Right forelimb (tissue), 1 donor: ENCODE results near the gene RRBP1.
A peak's percentile ranks its signal among the peaks of the same experiment; 100 is the strongest.

Experiments
- DNase-seq: peaks from one replicate; pipeline ENCODE4 v3.0.0-alpha.2; 2018

RRBP1 gene

GRCh38 chr20:17630806-17631195 lies 51.2 kb downstream of the RRBP1 start:
- DNase-seq = no peak

GRCh38 chr20:17630151-17630805 lies 51.8 kb downstream of the RRBP1 start:
- DNase-seq = no peak

GRCh38 chr20:17629678-17630089 lies 52.4 kb downstream of the RRBP1 start:
- no peak for DNase-seq

- no peak for DNase-seq
These were observed 53.0 kb downstream of the RRBP1 start for GRCh38 chr20:17629025-17629424.

GRCh38 chr20:17628101-17628841 lies 53.8 kb downstream of the RRBP1 start:
- no peak for DNase-seq

- no peak for DNase-seq
These were observed 54.7 kb downstream of the RRBP1 start for GRCh38 chr20:17627101-17627955.

GRCh38 chr20:17626217-17627007 lies 55.6 kb downstream of the RRBP1 start:
- no peak for DNase-seq

- no peak for DNase-seq
These were observed 56.6 kb downstream of the RRBP1 start for GRCh38 chr20:17625246-17626051.

GRCh38 chr20:17624551-17625245 lies 57.3 kb downstream of the RRBP1 start:
- DNase-seq = no peak

DNA sequence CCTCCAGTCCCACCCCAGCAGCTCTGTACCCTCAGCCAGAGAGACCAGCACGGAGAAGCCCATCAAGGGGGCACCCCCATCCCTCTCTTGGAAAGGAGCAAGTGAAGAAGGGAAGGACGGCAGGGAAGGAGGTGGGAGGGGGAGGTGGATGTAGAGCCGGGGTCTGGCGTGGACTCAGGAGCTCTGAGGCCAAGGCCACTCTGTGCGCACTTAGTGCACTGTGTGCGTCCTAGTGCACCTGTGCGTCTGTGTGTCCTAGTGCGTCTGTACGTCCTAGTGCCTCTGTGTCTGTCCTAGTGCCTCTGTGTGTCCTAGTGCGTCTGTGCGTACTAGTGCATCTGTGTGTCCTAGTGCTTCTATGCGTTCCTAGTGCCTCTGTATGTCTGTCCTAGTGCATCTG lies 58.0 kb downstream of the RRBP1 start:
- no peak for DNase-seq

- DNase-seq = peak; percentile 27
These were observed 59.1 kb downstream of the RRBP1 start for GRCh38 chr20:17622851-17623508.

DNA sequence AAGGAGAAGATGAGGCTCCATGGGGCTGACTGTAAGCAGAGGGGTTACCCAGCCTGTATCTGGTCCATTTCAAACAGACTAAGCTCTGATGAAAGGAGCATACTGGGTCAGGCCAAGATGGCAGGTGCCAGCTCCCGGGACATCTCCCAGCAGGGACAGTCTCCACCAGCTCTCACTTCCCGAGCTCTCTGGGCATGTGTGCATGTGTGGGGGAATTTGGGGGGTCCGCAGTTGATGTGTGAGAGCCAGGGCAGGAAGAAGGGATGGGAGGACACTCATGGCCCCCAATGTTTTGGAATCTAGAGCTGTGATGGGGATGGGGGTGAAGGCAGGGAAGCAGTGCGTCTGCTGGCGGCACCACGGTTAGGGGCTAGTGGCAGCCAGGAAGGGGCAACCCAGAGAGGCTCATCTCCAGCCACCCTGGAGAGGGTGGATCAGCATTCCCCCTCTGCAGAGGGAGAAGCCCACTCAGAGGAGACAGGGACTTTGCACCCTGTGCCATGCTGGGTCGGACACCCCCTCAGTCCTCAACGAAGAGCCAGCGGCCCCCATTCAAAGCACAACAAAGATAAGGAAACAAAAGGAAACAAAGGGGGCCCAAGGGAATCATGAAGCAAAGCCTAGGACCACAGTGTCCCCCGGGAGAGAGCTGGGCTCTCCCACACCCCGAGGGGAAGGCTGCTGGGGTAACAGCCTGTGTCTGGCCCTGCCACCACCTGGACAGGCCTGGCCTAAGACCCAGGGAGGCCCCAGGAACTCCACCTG lies 59.8 kb downstream of the RRBP1 start:
- DNase-seq = peak; percentile 37

DNA sequence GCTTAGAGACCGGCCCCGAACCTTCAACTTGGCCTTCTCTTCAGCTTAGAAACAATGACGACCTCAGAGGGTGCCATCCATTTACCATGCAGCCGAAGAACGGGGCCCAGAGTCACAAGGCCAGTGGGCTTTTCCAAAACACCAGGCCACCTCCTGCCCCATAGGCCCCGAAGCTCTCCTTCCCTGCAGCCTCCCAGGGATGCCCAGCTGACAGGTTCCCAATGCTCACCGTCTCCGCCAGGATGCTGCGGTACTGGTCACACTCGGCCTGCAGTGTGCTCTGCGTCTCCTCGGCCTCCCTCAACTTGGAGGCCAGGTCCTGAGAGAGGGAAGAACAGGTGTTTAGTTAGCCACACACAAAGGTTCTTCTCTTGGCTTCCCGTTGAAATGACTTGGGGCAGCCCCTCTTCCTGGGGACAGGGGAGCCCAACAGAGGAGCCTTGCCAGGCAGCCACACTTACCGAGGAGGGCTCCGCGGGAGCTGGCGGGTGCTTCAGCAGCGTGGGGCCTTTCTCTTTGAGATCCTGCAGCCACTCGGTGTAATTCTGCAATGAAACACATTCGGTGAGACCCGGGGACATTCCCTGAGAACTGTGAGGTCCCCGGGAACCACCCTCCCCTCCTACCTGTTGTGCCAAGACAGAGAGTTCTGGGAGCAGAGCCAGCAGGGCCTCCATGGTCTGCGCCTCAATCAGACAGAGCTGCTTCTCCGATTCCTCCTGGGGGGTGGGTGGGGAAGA lies 60.6 kb downstream of the RRBP1 start:
- peak; percentile 38 for DNase-seq

GRCh38 chr20:17620371-17621228 lies 61.4 kb downstream of the RRBP1 start:
- DNase-seq = peak; percentile 43

GRCh38 chr20:17619351-17620093 lies 62.5 kb downstream of the RRBP1 start:
- DNase-seq = peak; percentile 43

- DNase-seq = no peak
These were observed 63.4 kb downstream of the RRBP1 start for GRCh38 chr20:17618673-17619013.

GRCh38 chr20:17617868-17618672 lies 64.0 kb downstream of the RRBP1 start:
- DNase-seq = peak; percentile 28
